ENCODE data around the gene MUC20. TPM values are rescaled to one million over a fixed set of nuclear protein-coding genes. Genes with fewer than 3 reads are reported as not detected.

The MUC20 gene
- total RNA-seq, 1 donor from 2014 or later: 23.8 TPM

DNA sequence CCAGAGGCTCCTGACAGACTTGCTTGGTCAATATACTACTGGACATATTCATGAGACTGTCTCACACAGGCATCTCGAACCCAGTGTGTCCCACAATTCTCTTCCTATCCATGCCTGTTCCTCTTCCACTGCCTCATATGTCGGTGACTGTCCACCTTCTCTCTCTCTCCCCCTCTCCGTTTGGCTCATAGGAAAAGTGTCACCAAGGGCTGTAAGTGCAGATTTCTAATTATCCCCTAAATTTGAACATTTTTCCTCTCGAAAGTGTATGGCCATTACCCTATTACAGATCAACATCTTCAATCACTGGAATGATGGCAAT is 22.5 kb upstream of the MUC20 start:
- H3K4me3 ChIP-seq: no peak overlapping the region
- H3K36me3 ChIP-seq: peaks cover 0 to 14% of the 10 kb centered on the region in 2 donors
- peaks cover 16% of the 10 kb centered on the region for H3K4me1 ChIP-seq
- intact Hi-C loops (cut with DNase I): no loop called here
- H3K27me3 ChIP-seq: no peaks in the 10 kb centered on the region
- no peaks in the 10 kb centered on the region for H3K9me3 ChIP-seq
- TF ChIP-seq POLR2A (IDR thresholded peaks at IDR 0.05) (no peak), POLR2AphosphoS5 (IDR thresholded peaks at IDR 0.05; ENCODE audit: insufficient read depth in 1 of 2, low read depth in 1 of 2) (no peak), CTCF (IDR thresholded peaks at IDR 0.05) (no peak)
- H3K27ac ChIP-seq: no peak overlapping the region
- no peak for DNase-seq (ENCODE audit: extremely low spot score in 2 of 2)

DNA sequence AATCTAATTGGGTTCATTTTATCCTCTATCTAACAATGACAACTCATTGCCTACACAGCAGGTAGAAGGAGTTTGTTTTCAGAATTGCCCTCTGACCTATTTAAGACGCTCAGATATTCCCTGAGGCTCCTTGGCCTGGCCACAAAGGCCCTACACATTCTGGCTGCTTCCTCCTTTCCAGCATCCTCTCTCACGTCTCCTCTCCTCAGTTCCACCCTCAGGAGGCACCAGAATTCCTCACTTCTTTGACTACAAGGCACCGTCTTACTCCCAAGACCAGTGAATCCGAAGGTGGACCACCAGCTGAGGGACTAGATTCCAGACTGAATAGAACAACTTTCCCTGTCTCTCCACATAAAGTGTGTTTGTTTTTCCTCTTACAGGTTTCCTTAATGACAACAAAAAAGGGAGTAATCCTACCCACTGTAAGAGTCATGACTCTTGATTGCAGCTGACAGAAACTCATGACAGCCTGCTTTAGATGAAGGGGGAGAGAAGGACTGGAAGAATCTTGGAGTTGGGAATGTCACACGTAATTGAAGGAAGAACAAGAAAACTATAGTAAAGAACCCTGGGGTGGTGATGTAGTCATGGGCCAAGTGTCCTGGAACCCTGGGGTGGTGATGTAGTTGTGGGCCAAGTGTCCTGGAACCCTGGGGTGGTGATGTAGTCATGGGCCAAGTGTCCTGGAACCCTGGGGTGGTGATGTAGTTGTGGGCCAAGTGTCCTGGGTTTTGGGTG is 22.0 kb upstream of the MUC20 start:
- no peak for DNase-seq (ENCODE audit: extremely low spot score in 2 of 2)

DNA sequence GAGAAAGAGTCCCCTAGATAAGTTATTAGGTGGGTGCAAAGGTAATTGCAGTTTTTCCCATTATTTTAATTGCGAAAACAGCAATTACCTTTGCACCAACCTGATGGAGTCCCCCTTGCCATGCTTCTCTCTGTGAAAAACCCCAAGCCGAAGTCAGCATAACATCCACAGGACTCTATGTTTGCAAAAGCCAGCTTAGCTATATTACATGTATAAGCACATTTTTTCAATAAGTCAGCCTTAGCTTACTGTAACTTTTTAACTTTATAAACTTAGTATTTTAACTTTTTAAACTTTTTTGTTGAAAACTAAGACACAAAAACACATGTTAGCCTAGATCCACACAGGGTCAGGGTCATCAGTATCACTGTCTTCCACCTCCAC is 21.4 kb upstream of the MUC20 start:
- DNase-seq (ENCODE audit: extremely low spot score in 2 of 2): no peak
- H3K27ac ChIP-seq: no peak overlapping the region
- intact Hi-C loops (cut with DNase I): no loop called here
- H3K36me3 ChIP-seq: peaks cover 0 to 8% of the 10 kb centered on the region in 2 donors
- H3K4me1 ChIP-seq: peaks cover 16% of the 10 kb centered on the region
- TF ChIP-seq POLR2A (IDR thresholded peaks at IDR 0.05): no peak
- no peak for TF ChIP-seq CTCF (IDR thresholded peaks at IDR 0.05)
- TF ChIP-seq POLR2AphosphoS5 (IDR thresholded peaks at IDR 0.05; ENCODE audit: insufficient read depth in 1 of 2, low read depth in 1 of 2): no peak
- no peak overlapping the region for H3K4me3 ChIP-seq
- no peaks in the 10 kb centered on the region for H3K27me3 ChIP-seq
- no peaks in the 10 kb centered on the region for H3K9me3 ChIP-seq

More for the DNA sequence above, 22.0 kb upstream of the MUC20 start:
- intact Hi-C loops (cut with DNase I): no loop called here
- H3K36me3 ChIP-seq: peaks cover 0 to 14% of the 10 kb centered on the region in 2 donors
- no peak for TF ChIP-seq POLR2AphosphoS5 (IDR thresholded peaks at IDR 0.05; ENCODE audit: insufficient read depth in 1 of 2, low read depth in 1 of 2)
- TF ChIP-seq CTCF (IDR thresholded peaks at IDR 0.05): no peak
- TF ChIP-seq POLR2A (IDR thresholded peaks at IDR 0.05): no peak
- no peaks in the 10 kb centered on the region for H3K27me3 ChIP-seq
- no peak overlapping the region for H3K27ac ChIP-seq
- H3K4me1 ChIP-seq: peaks cover 16% of the 10 kb centered on the region
- H3K9me3 ChIP-seq: no peaks in the 10 kb centered on the region
- H3K4me3 ChIP-seq: no peak overlapping the region

- intact Hi-C loops (cut with DNase I): no loop called here
- no peak overlapping the region for H3K27ac ChIP-seq
- H3K36me3 ChIP-seq: peaks cover 0 to 4% of the 10 kb centered on the region in 2 donors
- H3K9me3 ChIP-seq: no peaks in the 10 kb centered on the region
- TF ChIP-seq CTCF (IDR thresholded peaks at IDR 0.05): no peak
- no peak for TF ChIP-seq POLR2AphosphoS5 (IDR thresholded peaks at IDR 0.05; ENCODE audit: insufficient read depth in 1 of 2, low read depth in 1 of 2)
- TF ChIP-seq POLR2A (IDR thresholded peaks at IDR 0.05): no peak
- H3K4me3 ChIP-seq: no peak overlapping the region
- DNase-seq (ENCODE audit: extremely low spot score in 2 of 2): no peak
- no peaks in the 10 kb centered on the region for H3K27me3 ChIP-seq
- H3K4me1 ChIP-seq: peaks cover 16% of the 10 kb centered on the region
Observed at GRCh38 chr3:195699860-195700259, 20.9 kb upstream of the MUC20 start.

GRCh38 chr3:195700319-195700718 is 20.5 kb upstream of the MUC20 start:
- TF ChIP-seq CTCF (IDR thresholded peaks at IDR 0.05): no peak
- TF ChIP-seq POLR2A (IDR thresholded peaks at IDR 0.05): no peak
- no peak for TF ChIP-seq POLR2AphosphoS5 (IDR thresholded peaks at IDR 0.05; ENCODE audit: insufficient read depth in 1 of 2, low read depth in 1 of 2)
- H3K27ac ChIP-seq: no peak overlapping the region
- H3K36me3 ChIP-seq: no peaks in the 10 kb centered on the region
- no peak for DNase-seq (ENCODE audit: extremely low spot score in 2 of 2)
- intact Hi-C loops (cut with DNase I): no loop called here
- no peaks in the 10 kb centered on the region for H3K27me3 ChIP-seq
- peaks cover 16% of the 10 kb centered on the region for H3K4me1 ChIP-seq
- no peak overlapping the region for H3K4me3 ChIP-seq
- H3K9me3 ChIP-seq: no peaks in the 10 kb centered on the region

Data from vagina (tissue), 2 donors.